Muscle of back (tissue), 11 donors: ENCODE results near the gene RASSF7. TPM values are rescaled to one million over a fixed set of nuclear protein-coding genes. Genes with fewer than 3 reads are reported as not detected.
"Not testable (repeated sequence)": the region's sequence is repeated elsewhere in the genome, so short reads cannot be mapped to it uniquely, and the experiment has no call there.

Experiments used
- DNase-seq, 3 donors: peaks; one replicate each; pipeline versions ENCODE4 v3.0.0 to v3.0.0-alpha.2; 2013
- polyA plus RNA-seq, 10 donors: library from polyadenylated mRNA; unstranded; fragments of 120-200 nt; gene quantifications; one replicate each; pipeline ENCODE4 v1.2.1, GENCODE V29; 2013; ENCODE audit not compliant: insufficient read length in 10 of 10

The RASSF7 gene
- polyA plus RNA-seq, 10 donors, result 1.1 to 3.7 (median 2.2) TPM

GRCh38 chr11:565921-566509, 5.2 kb downstream of the RASSF7 start:
- peak in 1 of 3 donors; percentile 19 for DNase-seq

- DNase-seq, result peak in 1 of 3 donors; percentile 38
These were observed 6.3 kb downstream of the RASSF7 start for GRCh38 chr11:567011-567628.

GRCh38 chr11:567629-568292, 7.0 kb downstream of the RASSF7 start:
- DNase-seq, result no peak

- peak; percentile 94 to 97 (median 96) for DNase-seq
These were observed 7.8 kb downstream of the RASSF7 start for GRCh38 chr11:568306-569157.

GRCh38 chr11:569158-569885, 8.6 kb downstream of the RASSF7 start:
- DNase-seq, result peak in 1 of 3 donors; percentile 59

GRCh38 chr11:571802-572185, 11.0 kb downstream of the RASSF7 start:
- no peak for DNase-seq

- no peak for DNase-seq
These were observed 12.5 kb downstream of the RASSF7 start for GRCh38 chr11:573146-573759.

- DNase-seq, result not testable (repeated sequence)
These were observed 13.3 kb downstream of the RASSF7 start for GRCh38 chr11:574031-574570.

- no peak for DNase-seq
These were observed 14.0 kb downstream of the RASSF7 start for GRCh38 chr11:574632-575312.

GRCh38 chr11:575313-575995, 14.7 kb downstream of the RASSF7 start:
- peak in 1 of 3 donors; percentile 86 for DNase-seq

- peak; percentile 92 to 98 (median 96) for DNase-seq
These were observed 15.4 kb downstream of the RASSF7 start, which contains the start of gene PHRF1 for GRCh38 chr11:575996-576768. TSS of gene PHRF1 (plus strand) at chr11:576470. CDS start at chr11:581513, 5,043 bp downstream.

- DNase-seq, result no peak
These were observed 16.2 kb downstream of the RASSF7 start for GRCh38 chr11:576811-577610.

- DNase-seq, result no peak
These were observed 16.8 kb downstream of the RASSF7 start for GRCh38 chr11:577611-577894.

GRCh38 chr11:578276-579035, 17.7 kb downstream of the RASSF7 start:
- no peak for DNase-seq

GRCh38 chr11:579830-580601, 19.2 kb downstream of the RASSF7 start:
- DNase-seq, result no peak

- no peak for DNase-seq
These were observed 20.6 kb downstream of the RASSF7 start for GRCh38 chr11:581342-581741.
